ENCODE data around the gene RAB23.

DNA sequence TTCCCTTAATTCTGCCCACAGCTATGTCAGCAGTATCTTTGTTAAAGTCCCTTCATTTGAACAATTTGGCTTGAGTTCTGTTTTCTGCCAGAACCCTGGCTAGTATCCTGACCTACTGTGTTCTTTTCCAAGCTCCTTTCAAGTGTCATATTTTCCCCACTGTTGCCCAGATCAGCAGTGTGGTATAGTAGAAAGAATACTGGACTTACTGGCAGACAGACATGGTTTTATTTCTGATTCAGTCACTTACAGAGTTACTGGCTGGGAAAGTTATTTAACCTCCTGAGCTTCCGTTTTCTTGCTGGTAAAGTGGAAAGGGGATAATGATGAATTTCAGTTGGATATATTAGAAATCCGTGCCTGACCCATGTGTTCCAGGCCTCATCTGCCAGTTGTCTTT lies 39.8 kb upstream of the RAB23 start:
- no peak for TF ChIP-seq CREB1 (IDR thresholded peaks at IDR 0.05)
- no peak for TF ChIP-seq CREB1 (CRISPR knock-in tag; IDR thresholded peaks at IDR 0.05)
- TF ChIP-seq ZNF76 (CRISPR knock-in tag; IDR thresholded peaks at IDR 0.05; ENCODE audit: borderline replicate concordance), result no peak
- TF ChIP-seq EP300 (IDR thresholded peaks at IDR 0.05; ENCODE audit: low read length), result no peak
- TF ChIP-seq FOXP4 (CRISPR knock-in tag; IDR thresholded peaks at IDR 0.05; ENCODE audit: borderline replicate concordance), result no peak
- TF ChIP-seq, protein P1, sequence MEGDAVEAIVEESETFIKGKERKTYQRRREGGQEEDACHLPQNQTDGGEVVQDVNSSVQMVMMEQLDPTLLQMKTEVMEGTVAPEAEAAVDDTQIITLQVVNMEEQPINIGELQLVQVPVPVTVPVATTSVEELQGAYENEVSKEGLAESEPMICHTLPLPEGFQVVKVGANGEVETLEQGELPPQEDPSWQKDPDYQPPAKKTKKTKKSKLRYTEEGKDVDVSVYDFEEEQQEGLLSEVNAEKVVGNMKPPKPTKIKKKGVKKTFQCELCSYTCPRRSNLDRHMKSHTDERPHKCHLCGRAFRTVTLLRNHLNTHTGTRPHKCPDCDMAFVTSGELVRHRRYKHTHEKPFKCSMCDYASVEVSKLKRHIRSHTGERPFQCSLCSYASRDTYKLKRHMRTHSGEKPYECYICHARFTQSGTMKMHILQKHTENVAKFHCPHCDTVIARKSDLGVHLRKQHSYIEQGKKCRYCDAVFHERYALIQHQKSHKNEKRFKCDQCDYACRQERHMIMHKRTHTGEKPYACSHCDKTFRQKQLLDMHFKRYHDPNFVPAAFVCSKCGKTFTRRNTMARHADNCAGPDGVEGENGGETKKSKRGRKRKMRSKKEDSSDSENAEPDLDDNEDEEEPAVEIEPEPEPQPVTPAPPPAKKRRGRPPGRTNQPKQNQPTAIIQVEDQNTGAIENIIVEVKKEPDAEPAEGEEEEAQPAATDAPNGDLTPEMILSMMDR (IDR thresholded peaks at IDR 0.05 in 2 of 3, conservative IDR thresholded peaks at IDR 0.05 in 1 of 3; ENCODE audit: insufficient read depth in 2 of 3, low read depth in 1 of 3, low read length in 3 of 3), result no peak
- TF ChIP-seq ZKSCAN8 (CRISPR knock-in tag; IDR thresholded peaks at IDR 0.05), result no peak
- no peak for TF ChIP-seq L3MBTL2 (IDR thresholded peaks at IDR 0.05)
- no peak for TF ChIP-seq POLR2A (conservative IDR thresholded peaks at IDR 0.05)
- no peak for TF ChIP-seq BRF2 (IDR thresholded peaks at IDR 0.05; ENCODE audit: borderline replicate concordance, insufficient read depth, insufficient read length)
- no peak for TF ChIP-seq KDM1A (IDR thresholded peaks at IDR 0.05)
- TF ChIP-seq ZNF232 (CRISPR knock-in tag; IDR thresholded peaks at IDR 0.05), result no peak
- TF ChIP-seq ZBTB34 (CRISPR knock-in tag; IDR thresholded peaks at IDR 0.05), result no peak
- no peak for TF ChIP-seq POLR2AphosphoS5 (IDR thresholded peaks at IDR 0.05; ENCODE audit: control insufficient read depth, insufficient read depth, low read depth, low read length)

All from K562 (cell line).